Testis (tissue), 3 donors: ENCODE data around the gene PSIP1. TPM values are rescaled to one million over a fixed set of nuclear protein-coding genes. Genes with fewer than 3 reads are reported as not detected.

Experiments
- DNase-seq: peaks from one replicate; pipeline ENCODE4 v3.0.0-alpha.2; 2019
- H3K27ac ChIP-seq, 2 donors: fragments of 200-600 bp; sonication (generic); one replicate each; pipeline ENCODE4 v1.5.1; 2019
- H3K27me3 ChIP-seq: fragments of 200-600 bp; sonication (generic); one replicate; pipeline ENCODE4 v1.5.1; 2019
- H3K36me3 ChIP-seq: fragments of 200-600 bp; sonication (generic); one replicate; pipeline ENCODE4 v1.5.1; 2017; ENCODE audit warnings: low read depth; ENCODE audit errors: missing control alignments
- H3K4me1 ChIP-seq: fragments of 200-600 bp; sonication (generic); one replicate; pipeline ENCODE4 v1.5.1; 2019
- H3K4me3 ChIP-seq, 2 donors: fragments of 200-600 bp; sonication (generic); one replicate each; pipeline ENCODE4 v1.5.1; 2017 to 2019
- H3K9me3 ChIP-seq: fragments of 200-600 bp; sonication (generic); one replicate; pipeline ENCODE4 v1.5.1; 2017
- CTCF ChIP-seq, 3 experiments: fragments of 450-650 bp in 2 of 3; fragments of 200-600 bp in 1 of 3; sonication (generic) in 1 of 3; IDR thresholded peaks; one replicate each; pipeline ENCODE4 v1.5.1; 2016 to 2019; ENCODE audit warnings: antibody characterized with exemption in 3 of 3, mild to moderate bottlenecking in 2 of 3, moderate library complexity in 1 of 3
- POLR2A ChIP-seq: fragments of 450-650 bp; IDR thresholded peaks from one replicate; pipeline ENCODE4 v1.6.1; 2017; ENCODE audit warnings: antibody characterized with exemption, mild to moderate bottlenecking, moderate library complexity
- WGBS, 2 donors: methylation state at CpG; one replicate each; pipeline ENCODE4 v1.1.5; 2018; 5-methylcytosine and 5-hydroxymethylcytosine counted together
- intact Hi-C: fragments of 100-400 bp; cut with DNase I; formaldehyde crosslinking; loops from one replicate; pipeline ENCODE4 v1.15.1; 2023; ENCODE audit warnings: low total_unique reads
- polyA plus RNA-seq: library from polyadenylated mRNA; stranded (reverse); fragments of 350-450 nt; fragmentation: Illumina TruSeq; extraction: RNeasy Lipid Tissue Mini Kit (QIAGEN cat#74804); gene quantifications from one replicate; pipeline ENCODE4 v1.2.3, GENCODE V29; 2014; ENCODE audit warnings: low read depth, low replicate concordance; ENCODE audit not compliant: insufficient read depth
- small RNA-seq, 2 donors: library from RNA; depleted of rRNA; stranded (forward); fragments of <200 nt; gene quantifications; one replicate each; pipeline ENCODE3, GENCODE V24; 2016
- total RNA-seq, 2 donors: library from RNA; depleted of rRNA; stranded (reverse); fragments of >200 nt; gene quantifications; one replicate each; pipeline ENCODE4 v1.2.3, GENCODE V29; 2016

Gene PSIP1
- total and polyA plus RNA-seq, 3 donors from 2014 or later: 57.3 to 98.2 (median 93.4) TPM

GRCh38 chr9:15421532-15421931 is 89.2 kb downstream of the PSIP1 start:
- Histone ChIP-seq H3K9me3 (no peaks in the 10 kb centered on the region), H3K4me3 (peak overlapping the region; percentile 85 to 87), H3K36me3 (no peaks in the 10 kb centered on the region), H3K27ac (peak overlapping the region; percentile 85 to 92), H3K27me3 (no peaks in the 10 kb centered on the region), H3K4me1 (peaks cover 7% of the 10 kb centered on the region)
- WGBS, 2 donors: 75 to 81% methylated on average over 6 of the region's 6 CpGs
- intact Hi-C loops: no loop called here
- TF ChIP-seq POLR2A: no peak
- no peak for TF ChIP-seq CTCF (IDR thresholded peaks at IDR 0.05)
- DNase-seq: no peak

- no peak for DNase-seq
- Histone ChIP-seq H3K4me3 (no peak overlapping the region), H3K36me3 (no peaks in the 10 kb centered on the region), H3K27ac (no peak overlapping the region), H3K9me3 (no peaks in the 10 kb centered on the region), H3K27me3 (no peaks in the 10 kb centered on the region), H3K4me1 (peaks cover 7% of the 10 kb centered on the region)
- TF ChIP-seq POLR2A: no peak
- no peak for TF ChIP-seq CTCF (IDR thresholded peaks at IDR 0.05)
- WGBS, 2 donors: 71 to 76% methylated on average over 5 of the region's 5 CpGs
- intact Hi-C loops: no loop called here
Observed at GRCh38 chr9:15420796-15421195, 90.0 kb downstream of the PSIP1 start.

GRCh38 chr9:15417626-15418025 is 93.1 kb downstream of the PSIP1 start:
- TF ChIP-seq CTCF (IDR thresholded peaks at IDR 0.05) (no peak), POLR2A (no peak)
- Histone ChIP-seq H3K4me1 (no peaks in the 10 kb centered on the region), H3K9me3 (no peaks in the 10 kb centered on the region), H3K36me3 (no peaks in the 10 kb centered on the region), H3K27ac (no peak overlapping the region), H3K4me3 (no peak overlapping the region), H3K27me3 (no peaks in the 10 kb centered on the region)
- intact Hi-C loops: no loop called here
- DNase-seq: no peak
- 87 to 90% methylated on average over 6 of the region's 6 CpGs for WGBS, 2 donors

- intact Hi-C loops: no loop called here
- H3K4me1 ChIP-seq: no peaks in the 10 kb centered on the region
- 59 to 68% methylated on average over 2 of the region's 2 CpGs for WGBS, 2 donors
- H3K36me3 ChIP-seq: no peaks in the 10 kb centered on the region
- no peak overlapping the region for H3K4me3 ChIP-seq
- H3K27ac ChIP-seq: no peak overlapping the region
- H3K9me3 ChIP-seq: no peaks in the 10 kb centered on the region
- peak; percentile 43 for DNase-seq
- peak in 2 of 3 experiments; percentile 26 to 37 for TF ChIP-seq CTCF (IDR thresholded peaks at IDR 0.05)
- TF ChIP-seq POLR2A: no peak
- H3K27me3 ChIP-seq: no peaks in the 10 kb centered on the region
Observed at GRCh38 chr9:15416880-15417279, 93.9 kb downstream of the PSIP1 start.

Small RNA genes within 50 kb of the gene (small RNA-seq; reads per million reads assigned to genes)
- 0 reads per million in 2 donors for gene AL513423.1
- 0 reads per million in 2 donors for gene RN7SL98P
- 0 reads per million in 2 donors for gene RNU6-246P
- 0 reads per million in 2 donors for gene RNU6-319P

Other genes with a start within 250 kb of the PSIP1 start
- 1 to 10 TPM; 5.7 to 8.5 TPM for gene TTC39B, start 203.8 kb downstream of the PSIP1 start, total RNA-seq
- 8.9 TPM for gene TTC39B, start 203.8 kb downstream of the PSIP1 start, polyA plus RNA-seq
- gene SNAPC3, start 88.1 kb downstream of the PSIP1 start, total RNA-seq: 100 to 1,000 TPM in 1 of 2 donors, 10 to 100 TPM in 1; 74.2 to 105 TPM
- gene SNAPC3, start 88.1 kb downstream of the PSIP1 start, polyA plus RNA-seq: 115 TPM
- gene CCDC171, start 42.1 kb upstream of the PSIP1 start, total RNA-seq: 10 to 100 TPM; 21.4 to 30.2 TPM
- gene CCDC171, start 42.1 kb upstream of the PSIP1 start, polyA plus RNA-seq: 13.2 TPM